Pancreas (tissue), 10 donors: Measurements from ENCODE around the gene NPLOC4. TPM values are rescaled to one million over a fixed set of nuclear protein-coding genes. Genes with fewer than 3 reads are reported as not detected.

ENCODE experiments used
- ATAC-seq, 4 donors: fragments of 200-7000 bp; cut with Tn5 transposase; one replicate each; pipeline versions ENCODE4 v1.8.0 to v1.9.1; 2020; ENCODE audit warnings: mild to moderate bottlenecking in 4 of 4, moderate library complexity in 4 of 4
- DNase-seq, 6 donors: peaks; one replicate each; pipeline ENCODE4 v3.0.0-alpha.2; 2020
- FAIRE-seq: peaks from 2 replicates; lab custom pipeline; 2012; peaks lifted over from hg19 to GRCh38; lab: Jason Lieb, UNC
- H3K27ac ChIP-seq, 4 donors: fragments of 200-600 bp; sonication (generic); 1 replicate in 3 of 4; 2 replicates in 1 of 4; pipeline versions ENCODE4 v1.5.0 to v1.8.0; 2020
- H3K27me3 ChIP-seq, 4 donors: fragments of 200-600 bp; one replicate each; pipeline ENCODE4 v1.8.0; 2021
- H3K36me3 ChIP-seq, 3 donors: fragments of 200-600 bp; sonication (generic) in 1 of 3; one replicate each; pipeline versions ENCODE4 v1.5.0 to v1.8.0; 2020 to 2021
- H3K4me1 ChIP-seq, 3 donors: fragments of 200-600 bp; one replicate each; pipeline ENCODE4 v1.8.0; 2021
- H3K4me3 ChIP-seq, 4 donors: fragments of 200-600 bp; sonication (generic) in 2 of 4; one replicate each; pipeline versions ENCODE4 v1.5.0 to v1.8.0; 2020 to 2021
- H3K9me3 ChIP-seq, 4 donors: fragments of 200-600 bp; one replicate each; pipeline ENCODE4 v1.8.0; 2021
- CTCF ChIP-seq, 4 donors: fragments of 200-600 bp; sonication (generic) in 3 of 4; IDR thresholded peaks; one replicate each; pipeline versions ENCODE4 v1.5.0 to v1.8.0; 2021; ENCODE audit warnings: antibody characterized with exemption in 4 of 4
- WGBS, 2 donors: extraction: QIAGEN DNeasy Blood & Tissue Kit; methylation state at CpG; one replicate each; pipeline ENCODE4 v1.1.7; 2013; 5-methylcytosine and 5-hydroxymethylcytosine counted together
- intact Hi-C, 3 donors: fragments of 100-400 bp; cut with DNase I; formaldehyde crosslinking; loops; one replicate each; pipeline versions ENCODE4 v1.11.1 to v1.14.2; 2022
- polyA plus RNA-seq, 2 donors: library from polyadenylated mRNA; stranded (reverse); fragments of 200-250 nt; gene quantifications; one replicate each; pipeline ENCODE4 v1.2.3, GENCODE V29; 2013
- total RNA-seq, 6 donors: library from RNA; stranded (reverse); fragmentation: NEBNext Ultra II Directional in 4 of 6; extraction: Animal tissue kit (Norgen Biotek cat#: 25700) in 4 of 6; gene quantifications; one replicate each; pipeline versions ENCODE4 v1.2.1 to v1.2.4, GENCODE V29; 2021 to 2023
- donor health status: healthy with polysubstance abuse.
- donor health status: DM: no; HTN: no; CAD: no; lungs with moderate emphysema.
- donor health status: DM: no; HTN: no; CAD: no.
- donor health status: control.
- donor health status: control.
- donor health status: Bipolar disorder and iron deficiency.
- donor health status: DM: yes; HTN: yes; CAD: no.
- donor health status: DM: no; HTN: no; CAD: no.
- donor health status: DM: no; HTN: no; CAD: no.
- donor health status: DM: yes; HTN: yes; CAD: no.

Gene NPLOC4
- total and polyA plus RNA-seq, 8 donors = 32.5 to 54.8 (median 35.3) TPM

GRCh38 chr17:81640011-81640410 is 3.1 kb upstream of the NPLOC4 start:
- H3K36me3 ChIP-seq = no peaks in the 10 kb centered on the region
- H3K27me3 ChIP-seq = no peaks in the 10 kb centered on the region
- no peak overlapping the region for H3K27ac ChIP-seq
- 85 to 86% methylated on average over 9 of the region's 9 CpGs for WGBS, 2 donors
- ATAC-seq (no peak), DNase-seq (peak in 1 of 6 donors; percentile 11), FAIRE-seq (no peak)
- no peaks in the 10 kb centered on the region for H3K9me3 ChIP-seq
- H3K4me1 ChIP-seq = peaks cover 0 to 15% (median 7%) of the 10 kb centered on the region in 3 donors
- intact Hi-C loops = no loop called here
- no peak for TF ChIP-seq CTCF (IDR thresholded peaks at IDR 0.05)
- no peak overlapping the region for H3K4me3 ChIP-seq

GRCh38 chr17:81638683-81639082 is 1.8 kb upstream of the NPLOC4 start:
- H3K36me3 ChIP-seq = no peaks in the 10 kb centered on the region
- no peaks in the 10 kb centered on the region for H3K9me3 ChIP-seq
- DNase-seq (no peak), ATAC-seq (no peak), FAIRE-seq (no peak)
- H3K4me3 ChIP-seq = no peak overlapping the region
- H3K4me1 ChIP-seq = peaks cover 0 to 23% (median 7%) of the 10 kb centered on the region in 3 donors
- TF ChIP-seq CTCF (IDR thresholded peaks at IDR 0.05) = no peak
- no peaks in the 10 kb centered on the region for H3K27me3 ChIP-seq
- intact Hi-C loops = no loop called here
- WGBS, 2 donors = 62 to 70% methylated on average over 4 of the region's 4 CpGs
- no peak overlapping the region for H3K27ac ChIP-seq

- Histone ChIP-seq H3K4me1 (peaks cover 0 to 23% (median 7%) of the 10 kb centered on the region in 3 donors), H3K27ac (peak overlapping the region; percentile 60 to 81 (median 78)), H3K27me3 (no peaks in the 10 kb centered on the region), H3K4me3 (peak overlapping the region; percentile 74 to 95 (median 94)), H3K9me3 (no peaks in the 10 kb centered on the region), H3K36me3 (no peaks in the 10 kb centered on the region)
- DNase-seq (peak in 1 of 6 donors; percentile 20), ATAC-seq (peak; percentile 38 to 69 (median 55)), FAIRE-seq (no peak)
- TF ChIP-seq CTCF (IDR thresholded peaks at IDR 0.05) = no peak
- intact Hi-C loops = no loop called here
- WGBS, 2 donors = 18 to 24% methylated on average over 18 of the region's 18 CpGs
Observed at GRCh38 chr17:81635973-81636504, 873 bp downstream of the NPLOC4 start.

- 79 to 82% methylated on average over 5 of the region's 5 CpGs for WGBS, 2 donors
- DNase-seq (peak in 2 of 6 donors; percentile 12 to 19), FAIRE-seq (no peak), ATAC-seq (no peak)
- Histone ChIP-seq H3K4me3 (peak overlapping the region in 1 of 4 donors; percentile 95), H3K27ac (no peak overlapping the region), H3K27me3 (no peaks in the 10 kb centered on the region), H3K4me1 (peaks cover 0 to 23% (median 7%) of the 10 kb centered on the region in 3 donors), H3K36me3 (no peaks in the 10 kb centered on the region), H3K9me3 (no peaks in the 10 kb centered on the region)
- no peak for TF ChIP-seq CTCF (IDR thresholded peaks at IDR 0.05)
- intact Hi-C loops = no loop called here
Observed at GRCh38 chr17:81635431-81635830, 1.5 kb downstream of the NPLOC4 start.

GRCh38 chr17:81631482-81631881 is 5.4 kb downstream of the NPLOC4 start:
- no peak for TF ChIP-seq CTCF (IDR thresholded peaks at IDR 0.05)
- FAIRE-seq = no peak

More at GRCh38 chr17:81631482-81631881, 5.4 kb downstream of the NPLOC4 start:
- intact Hi-C loops = no loop called here
- Histone ChIP-seq H3K4me1 (peaks cover 0 to 18% (median 7%) of the 10 kb centered on the region in 3 donors), H3K36me3 (peaks cover 0 to 21% (median 5%) of the 10 kb centered on the region in 3 donors), H3K27me3 (no peaks in the 10 kb centered on the region), H3K27ac (no peak overlapping the region), H3K4me3 (no peak overlapping the region), H3K9me3 (no peaks in the 10 kb centered on the region)
- WGBS, 2 donors = 71 to 86% methylated on average over 7 of the region's 7 CpGs
- ATAC-seq (no peak), DNase-seq (peak in 1 of 6 donors; percentile 9)
